Measurements from ENCODE around the gene ALDH9A1.
A peak's percentile ranks its signal among the peaks of the same experiment; 100 is the strongest.

The ALDH9A1 gene

GRCh38 chr1:165632152-165632469 lies 66.3 kb downstream of the ALDH9A1 start:
- H4K20me1 ChIP-seq (ENCODE audit: control insufficient read depth, insufficient read depth, low read depth, low read length), result no peaks in the 10 kb centered on the region
- no peaks in the 10 kb centered on the region for H3K9me3 ChIP-seq (ENCODE audit: control insufficient read depth, insufficient read depth, low read length)
- H3K27me3 ChIP-seq (ENCODE audit: control insufficient read depth, low read length), result peaks cover 29% of the 10 kb centered on the region
- peak overlapping the region; percentile 92 for H3K4me2 ChIP-seq (ENCODE audit: low read length)
- H3K9me2 ChIP-seq (replicated peaks; ENCODE audit: control insufficient read depth, low read length), result no peaks in the 10 kb centered on the region
- peak overlapping the region; percentile 80 for H3K4me3 ChIP-seq (ENCODE audit: low read length)
- H3F3A ChIP-seq (ENCODE audit: control insufficient read depth, insufficient read depth), result peaks cover 12% of the 10 kb centered on the region
- no peaks in the 10 kb centered on the region for H3K36me3 ChIP-seq (ENCODE audit: control insufficient read depth, low read length)
- no peaks in the 10 kb centered on the region for H3K79me2 ChIP-seq (ENCODE audit: control insufficient read depth, low read length)
- H3K27ac ChIP-seq (ENCODE audit: low read depth, low read length), result no peak overlapping the region
- TF ChIP-seq, protein P1, sequence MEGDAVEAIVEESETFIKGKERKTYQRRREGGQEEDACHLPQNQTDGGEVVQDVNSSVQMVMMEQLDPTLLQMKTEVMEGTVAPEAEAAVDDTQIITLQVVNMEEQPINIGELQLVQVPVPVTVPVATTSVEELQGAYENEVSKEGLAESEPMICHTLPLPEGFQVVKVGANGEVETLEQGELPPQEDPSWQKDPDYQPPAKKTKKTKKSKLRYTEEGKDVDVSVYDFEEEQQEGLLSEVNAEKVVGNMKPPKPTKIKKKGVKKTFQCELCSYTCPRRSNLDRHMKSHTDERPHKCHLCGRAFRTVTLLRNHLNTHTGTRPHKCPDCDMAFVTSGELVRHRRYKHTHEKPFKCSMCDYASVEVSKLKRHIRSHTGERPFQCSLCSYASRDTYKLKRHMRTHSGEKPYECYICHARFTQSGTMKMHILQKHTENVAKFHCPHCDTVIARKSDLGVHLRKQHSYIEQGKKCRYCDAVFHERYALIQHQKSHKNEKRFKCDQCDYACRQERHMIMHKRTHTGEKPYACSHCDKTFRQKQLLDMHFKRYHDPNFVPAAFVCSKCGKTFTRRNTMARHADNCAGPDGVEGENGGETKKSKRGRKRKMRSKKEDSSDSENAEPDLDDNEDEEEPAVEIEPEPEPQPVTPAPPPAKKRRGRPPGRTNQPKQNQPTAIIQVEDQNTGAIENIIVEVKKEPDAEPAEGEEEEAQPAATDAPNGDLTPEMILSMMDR (IDR thresholded peaks at IDR 0.05; ENCODE audit: low read depth, low read length, poor library complexity, severe bottlenecking), result no peak
- TF ChIP-seq EZH2phosphoT487 (IDR thresholded peaks at IDR 0.05; ENCODE audit: borderline replicate concordance, low read length), result no peak
- peaks cover 50% of the 10 kb centered on the region for H3K4me1 ChIP-seq (ENCODE audit: control insufficient read depth, low read length)

DNA sequence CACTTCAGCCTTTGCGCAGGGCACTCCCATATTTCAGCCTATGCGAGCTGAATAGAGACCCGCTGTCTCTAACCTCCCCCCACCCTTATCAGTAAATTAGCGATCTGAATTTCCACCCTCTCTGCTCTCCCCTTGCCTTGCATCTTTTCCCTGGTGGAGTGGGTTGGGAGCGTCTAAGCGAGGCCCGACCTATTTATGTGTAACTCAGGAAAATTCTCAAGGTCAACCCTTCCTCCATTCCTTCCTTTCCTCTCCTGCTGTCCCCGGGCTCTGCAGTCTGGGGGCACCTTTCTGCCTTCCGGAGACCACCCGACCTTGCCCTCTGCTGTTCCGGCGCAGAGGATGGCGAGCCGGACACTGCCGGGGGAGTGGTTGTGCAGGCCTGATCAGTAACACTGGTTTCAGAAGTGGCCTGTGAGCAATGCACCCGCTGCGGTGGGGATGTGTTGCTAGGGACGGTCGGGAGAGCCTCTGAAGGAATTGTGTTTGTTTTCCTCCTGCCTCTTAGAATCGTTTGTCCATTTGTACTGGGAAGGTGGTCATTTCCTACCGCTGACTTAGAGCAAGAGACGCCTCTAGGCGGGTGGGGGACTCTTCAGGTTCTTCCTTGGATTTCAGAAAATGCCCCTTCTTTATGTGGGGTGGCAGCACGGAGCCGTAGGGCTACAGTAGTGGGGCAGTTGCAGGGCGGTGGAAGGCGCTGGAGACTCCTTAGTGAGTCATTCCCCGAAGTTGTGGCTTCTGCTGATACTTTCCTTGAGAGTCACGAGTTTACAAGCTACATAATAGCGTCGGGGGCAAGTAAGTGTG lies 66.8 kb downstream of the ALDH9A1 start:
- peak overlapping the region; percentile 80 for H3K4me3 ChIP-seq (ENCODE audit: low read length)
- H3K9me2 ChIP-seq (replicated peaks; ENCODE audit: control insufficient read depth, low read length), result no peaks in the 10 kb centered on the region
- TF ChIP-seq, protein P1 (IDR thresholded peaks at IDR 0.05; ENCODE audit: low read depth, low read length, poor library complexity, severe bottlenecking), result no peak
- TF ChIP-seq EZH2phosphoT487 (IDR thresholded peaks at IDR 0.05; ENCODE audit: borderline replicate concordance, low read length), result peak; percentile 34; the same call in 1 of the 2 replicates
- H3K27ac ChIP-seq (ENCODE audit: low read depth, low read length), result no peak overlapping the region
- H4K20me1 ChIP-seq (ENCODE audit: control insufficient read depth, insufficient read depth, low read depth, low read length), result no peaks in the 10 kb centered on the region
- H3K79me2 ChIP-seq (ENCODE audit: control insufficient read depth, low read length), result no peaks in the 10 kb centered on the region
- peaks cover 50% of the 10 kb centered on the region for H3K4me1 ChIP-seq (ENCODE audit: control insufficient read depth, low read length)
- peaks cover 12% of the 10 kb centered on the region for H3F3A ChIP-seq (ENCODE audit: control insufficient read depth, insufficient read depth)
- H3K9me3 ChIP-seq (ENCODE audit: control insufficient read depth, insufficient read depth, low read length), result no peaks in the 10 kb centered on the region
- H3K36me3 ChIP-seq (ENCODE audit: control insufficient read depth, low read length), result no peaks in the 10 kb centered on the region
- H3K4me2 ChIP-seq (ENCODE audit: low read length), result peak overlapping the region; percentile 92
- H3K27me3 ChIP-seq (ENCODE audit: control insufficient read depth, low read length), result peaks cover 29% of the 10 kb centered on the region

DNA sequence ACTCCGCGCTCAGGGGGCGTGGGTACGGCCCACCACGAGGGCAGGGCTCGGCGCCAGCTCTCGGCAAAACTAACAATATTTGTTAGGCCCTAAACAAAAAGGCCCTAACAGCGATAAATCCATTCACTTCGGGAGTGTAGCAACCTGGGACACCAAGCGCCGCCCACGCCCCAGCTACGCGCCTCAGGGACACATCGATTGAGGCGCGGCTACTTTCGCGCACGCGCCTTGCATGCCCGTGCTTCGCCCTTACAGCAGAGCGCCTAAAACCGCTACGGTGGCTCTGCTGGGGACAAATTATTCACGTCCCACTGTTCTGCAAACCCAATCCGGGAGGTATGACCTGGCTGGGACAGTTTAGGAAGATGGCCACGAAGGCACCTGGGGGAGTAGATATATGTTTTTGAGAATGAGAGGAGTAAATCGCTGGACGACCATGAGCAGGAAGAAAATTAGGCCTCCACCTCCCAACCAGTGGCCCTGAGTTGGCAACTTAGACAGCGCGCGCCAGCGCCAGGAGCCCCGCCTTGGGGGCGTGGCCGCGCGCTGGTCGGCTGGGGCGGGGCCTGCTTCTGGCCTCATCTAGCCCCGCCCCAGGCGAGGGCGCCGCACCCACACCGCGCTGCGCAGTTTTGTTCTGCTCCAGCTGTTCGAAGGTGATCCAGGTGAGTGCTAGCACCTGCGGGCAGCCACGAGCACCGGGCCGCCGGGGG lies 67.6 kb downstream of the ALDH9A1 start, which contains the start of gene MGST3:
Gene MGST3, plus strand, starts transcription at position 606 of the 713 bp plus-strand sequence. CDS start 18,614 bp downstream, outside the sequence.
- peaks cover 11% of the 10 kb centered on the region for H3F3A ChIP-seq (ENCODE audit: control insufficient read depth, insufficient read depth)
- H3K9me3 ChIP-seq (ENCODE audit: control insufficient read depth, insufficient read depth, low read length), result no peaks in the 10 kb centered on the region
- TF ChIP-seq EZH2phosphoT487 (IDR thresholded peaks at IDR 0.05; ENCODE audit: borderline replicate concordance, low read length), result no peak
- TF ChIP-seq, protein P1 (IDR thresholded peaks at IDR 0.05; ENCODE audit: low read depth, low read length, poor library complexity, severe bottlenecking), result no peak
- peak within 1 kb of the TSS; percentile 92 for H3K4me2 ChIP-seq (ENCODE audit: low read length)
- H3K27me3 ChIP-seq (ENCODE audit: control insufficient read depth, low read length), result peaks cover 29% of the 10 kb centered on the region
- peak within 1 kb of the TSS; percentile 67 for H3K27ac ChIP-seq (ENCODE audit: low read depth, low read length)
- no peaks in the 10 kb centered on the region for H3K79me2 ChIP-seq (ENCODE audit: control insufficient read depth, low read length)
- peak within 1 kb of the TSS; percentile 80 for H3K4me3 ChIP-seq (ENCODE audit: low read length)
- no peaks in the 10 kb centered on the region for H3K36me3 ChIP-seq (ENCODE audit: control insufficient read depth, low read length)
- no peaks in the 10 kb centered on the region for H4K20me1 ChIP-seq (ENCODE audit: control insufficient read depth, insufficient read depth, low read depth, low read length)
- peaks cover 42% of the 10 kb centered on the region for H3K4me1 ChIP-seq (ENCODE audit: control insufficient read depth, low read length)
- no peaks in the 10 kb centered on the region for H3K9me2 ChIP-seq (replicated peaks; ENCODE audit: control insufficient read depth, low read length)

Data from DOHH2 (cell line).